ENCODE data around the gene SARDH.

DNA sequence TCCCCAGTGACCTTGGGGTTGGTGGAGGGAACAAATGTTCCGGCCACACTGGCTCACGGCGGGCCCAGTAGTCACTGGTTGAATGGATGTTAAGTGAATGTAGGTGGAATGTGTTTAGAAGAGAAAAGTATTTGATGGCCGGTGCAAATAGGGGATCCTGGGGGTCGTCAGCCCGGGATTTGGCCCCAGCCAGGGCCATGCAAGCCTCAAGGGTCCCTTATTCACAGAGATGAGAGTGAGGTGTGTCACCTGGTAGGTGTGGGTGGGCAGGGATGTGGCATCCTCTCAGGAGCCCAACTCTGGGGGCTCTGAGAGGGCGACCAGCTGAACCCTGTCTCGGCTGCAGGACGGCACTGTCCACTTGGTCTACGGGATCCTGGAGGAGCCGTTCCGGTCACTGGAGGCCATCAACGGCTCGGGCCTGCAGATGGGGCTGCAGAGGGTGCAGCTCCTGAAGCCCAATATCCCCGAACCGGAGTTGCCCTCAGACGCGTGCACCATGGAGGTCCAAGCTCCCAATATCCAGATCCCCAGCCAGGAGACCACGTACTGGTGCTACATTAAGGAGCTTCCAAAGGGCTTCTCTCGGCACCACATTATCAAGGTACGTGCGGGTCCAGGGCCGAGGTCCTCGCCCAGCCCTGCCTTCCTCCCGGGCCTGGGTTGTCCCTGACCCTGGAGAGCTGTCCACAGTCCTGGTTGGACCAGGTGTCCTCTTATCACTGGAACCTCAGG is 96.1 kb downstream of the SARDH start:
- TF ChIP-seq, protein P1, sequence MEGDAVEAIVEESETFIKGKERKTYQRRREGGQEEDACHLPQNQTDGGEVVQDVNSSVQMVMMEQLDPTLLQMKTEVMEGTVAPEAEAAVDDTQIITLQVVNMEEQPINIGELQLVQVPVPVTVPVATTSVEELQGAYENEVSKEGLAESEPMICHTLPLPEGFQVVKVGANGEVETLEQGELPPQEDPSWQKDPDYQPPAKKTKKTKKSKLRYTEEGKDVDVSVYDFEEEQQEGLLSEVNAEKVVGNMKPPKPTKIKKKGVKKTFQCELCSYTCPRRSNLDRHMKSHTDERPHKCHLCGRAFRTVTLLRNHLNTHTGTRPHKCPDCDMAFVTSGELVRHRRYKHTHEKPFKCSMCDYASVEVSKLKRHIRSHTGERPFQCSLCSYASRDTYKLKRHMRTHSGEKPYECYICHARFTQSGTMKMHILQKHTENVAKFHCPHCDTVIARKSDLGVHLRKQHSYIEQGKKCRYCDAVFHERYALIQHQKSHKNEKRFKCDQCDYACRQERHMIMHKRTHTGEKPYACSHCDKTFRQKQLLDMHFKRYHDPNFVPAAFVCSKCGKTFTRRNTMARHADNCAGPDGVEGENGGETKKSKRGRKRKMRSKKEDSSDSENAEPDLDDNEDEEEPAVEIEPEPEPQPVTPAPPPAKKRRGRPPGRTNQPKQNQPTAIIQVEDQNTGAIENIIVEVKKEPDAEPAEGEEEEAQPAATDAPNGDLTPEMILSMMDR (IDR thresholded peaks at IDR 0.05) = no peak
- TF ChIP-seq POLR2A (IDR thresholded peaks at IDR 0.05) = no peak
